ENCODE data around the gene FRMD4A.

FRMD4A gene

DNA sequence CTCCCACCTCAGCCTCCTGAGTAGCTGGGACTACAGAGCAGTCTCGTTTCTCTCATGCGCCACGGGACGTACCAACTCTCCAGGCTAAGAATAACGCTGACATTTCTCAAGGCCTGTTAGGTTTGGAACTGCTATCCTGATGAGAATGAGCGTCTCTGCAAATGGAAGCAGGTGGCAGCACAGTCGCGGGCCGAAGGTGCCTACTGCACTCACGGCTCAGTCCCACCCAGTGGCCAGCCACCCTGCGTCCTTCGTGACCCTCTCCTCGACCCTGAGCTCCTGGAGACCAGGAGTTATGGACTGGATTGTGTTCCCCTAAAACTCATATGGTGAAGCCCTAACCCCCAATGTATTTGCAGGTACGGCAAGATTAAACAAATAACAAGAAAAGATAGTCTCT lies 469.8 kb downstream of the FRMD4A start:
- Histone ChIP-seq H2AFZ (ENCODE audit: low read length) (no peak overlapping the region), H3K4me1 (ENCODE audit: low read length) (no peaks in the 10 kb centered on the region), H3K9ac (ENCODE audit: low read length) (no peak overlapping the region), H3K36me3 (replicated peaks; ENCODE audit: insufficient read depth, low read length) (no peaks in the 10 kb centered on the region), H3K27me3 (replicated peaks; ENCODE audit: insufficient read depth, low read length) (no peaks in the 10 kb centered on the region), H3K9me2 (replicated peaks; ENCODE audit: insufficient read depth, low read length) (no peaks in the 10 kb centered on the region), H3F3A (ENCODE audit: insufficient read depth, low read length) (no peaks in the 10 kb centered on the region), H3K9me3 (replicated peaks; ENCODE audit: insufficient read depth, low read length) (no peaks in the 10 kb centered on the region), H3K4me2 (ENCODE audit: low read depth, low read length) (no peak overlapping the region), H3K4me3 (ENCODE audit: low read length) (no peak overlapping the region), H3K79me2 (ENCODE audit: low read length) (no peaks in the 10 kb centered on the region), H3K27ac (ENCODE audit: low read length) (no peak overlapping the region), H4K20me1 (ENCODE audit: insufficient read depth, low read length) (no peaks in the 10 kb centered on the region)
- no peak for TF ChIP-seq EZH2 (optimal IDR thresholded peaks at IDR 0.05; ENCODE audit: low read depth, low read length)
- no peak for TF ChIP-seq EZH2phosphoT487 (IDR thresholded peaks at IDR 0.05; ENCODE audit: low read length)
- TF ChIP-seq CTCF (IDR thresholded peaks at IDR 0.05; ENCODE audit: low read length) = no peak
- no peak for DNase-seq

DNA sequence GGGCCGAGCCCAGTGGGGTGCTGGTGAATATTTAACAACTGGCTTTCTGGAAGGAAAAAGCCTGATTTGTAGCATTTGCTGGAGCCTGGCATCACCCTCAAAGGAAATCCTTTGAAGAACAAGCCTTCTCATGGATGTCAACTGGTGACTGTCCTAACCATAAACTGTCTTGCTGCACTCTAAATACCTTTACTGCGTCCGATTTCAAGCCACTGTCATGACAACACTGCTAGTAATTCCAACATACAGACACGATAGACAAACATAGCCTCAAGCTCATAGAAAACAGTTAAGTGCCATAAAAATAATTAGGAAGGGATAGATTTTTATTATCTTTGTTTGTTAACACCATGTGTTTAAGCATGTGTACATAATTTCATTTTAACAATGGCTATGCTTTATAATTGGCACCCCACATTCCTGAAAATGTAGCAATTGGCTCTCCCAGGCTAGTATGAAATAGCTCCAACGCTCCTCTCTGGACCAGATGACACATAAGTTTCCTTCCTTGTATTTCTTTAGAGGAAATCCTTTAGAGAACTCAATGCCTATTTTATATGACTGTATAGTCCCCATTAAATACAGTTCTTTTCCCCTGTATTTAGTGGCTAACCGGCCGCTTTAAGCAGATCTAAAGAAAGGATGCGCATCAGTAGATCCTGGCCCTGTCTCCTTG lies 470.6 kb downstream of the FRMD4A start:
- Histone ChIP-seq H3K4me1 (ENCODE audit: low read length) (no peaks in the 10 kb centered on the region), H3K27ac (ENCODE audit: low read length) (no peak overlapping the region), H3K36me3 (replicated peaks; ENCODE audit: insufficient read depth, low read length) (no peaks in the 10 kb centered on the region), H3K4me2 (ENCODE audit: low read depth, low read length) (no peak overlapping the region), H3K27me3 (replicated peaks; ENCODE audit: insufficient read depth, low read length) (no peaks in the 10 kb centered on the region), H3K9me2 (replicated peaks; ENCODE audit: insufficient read depth, low read length) (no peaks in the 10 kb centered on the region), H2AFZ (ENCODE audit: low read length) (no peak overlapping the region), H3K4me3 (ENCODE audit: low read length) (no peak overlapping the region), H3K9me3 (replicated peaks; ENCODE audit: insufficient read depth, low read length) (no peaks in the 10 kb centered on the region), H3K9ac (ENCODE audit: low read length) (no peak overlapping the region), H4K20me1 (ENCODE audit: insufficient read depth, low read length) (no peaks in the 10 kb centered on the region), H3K79me2 (ENCODE audit: low read length) (no peaks in the 10 kb centered on the region), H3F3A (ENCODE audit: insufficient read depth, low read length) (no peaks in the 10 kb centered on the region)
- DNase-seq = no peak
- no peak for TF ChIP-seq EZH2phosphoT487 (IDR thresholded peaks at IDR 0.05; ENCODE audit: low read length)
- no peak for TF ChIP-seq CTCF (IDR thresholded peaks at IDR 0.05; ENCODE audit: low read length)
- no peak for TF ChIP-seq EZH2 (optimal IDR thresholded peaks at IDR 0.05; ENCODE audit: low read depth, low read length)

DNA sequence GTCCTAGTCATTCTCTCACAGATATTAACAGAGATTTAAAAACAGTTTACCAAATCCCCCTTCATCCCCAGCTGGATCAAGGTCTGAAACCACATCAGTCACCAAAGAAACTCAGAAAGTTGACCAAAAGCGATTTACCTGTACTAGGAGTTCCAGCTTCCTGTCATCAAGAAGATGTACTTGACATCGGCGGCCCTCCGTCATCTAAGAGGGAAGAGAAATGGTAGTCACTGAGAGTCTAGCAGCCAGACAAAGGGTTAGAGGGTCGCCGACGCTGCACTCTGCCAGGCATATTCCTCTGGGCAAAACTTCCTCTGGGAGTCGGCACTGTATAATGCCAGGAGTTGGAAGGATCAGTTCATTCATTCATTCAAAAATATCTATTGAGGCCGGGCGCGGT lies 472.0 kb downstream of the FRMD4A start:
- no peaks in the 10 kb centered on the region for H3K4me1 ChIP-seq (ENCODE audit: low read length)
- H3K4me3 ChIP-seq (ENCODE audit: low read length) = no peak overlapping the region
- TF ChIP-seq EZH2phosphoT487 (IDR thresholded peaks at IDR 0.05; ENCODE audit: low read length) (no peak), CTCF (IDR thresholded peaks at IDR 0.05; ENCODE audit: low read length) (no peak)
- H3K4me2 ChIP-seq (ENCODE audit: low read depth, low read length) = no peak overlapping the region
- H3K9me3 ChIP-seq (replicated peaks; ENCODE audit: insufficient read depth, low read length) = no peaks in the 10 kb centered on the region
- no peaks in the 10 kb centered on the region for H3F3A ChIP-seq (ENCODE audit: insufficient read depth, low read length)
- H3K36me3 ChIP-seq (replicated peaks; ENCODE audit: insufficient read depth, low read length) = no peaks in the 10 kb centered on the region
- no peaks in the 10 kb centered on the region for H4K20me1 ChIP-seq (ENCODE audit: insufficient read depth, low read length)
- no peaks in the 10 kb centered on the region for H3K79me2 ChIP-seq (ENCODE audit: low read length)
- H3K27me3 ChIP-seq (replicated peaks; ENCODE audit: insufficient read depth, low read length) = no peaks in the 10 kb centered on the region
- H3K27ac ChIP-seq (ENCODE audit: low read length) = no peak overlapping the region
- no peak overlapping the region for H3K9ac ChIP-seq (ENCODE audit: low read length)
- H2AFZ ChIP-seq (ENCODE audit: low read length) = no peak overlapping the region
- DNase-seq = no peak
- H3K9me2 ChIP-seq (replicated peaks; ENCODE audit: insufficient read depth, low read length) = no peaks in the 10 kb centered on the region

Measured in MM.1S (cell line).